HepG2 (cell line): ENCODE results near the gene PLN. TPM values are rescaled to one million over a fixed set of nuclear protein-coding genes. Genes with fewer than 3 reads are reported as not detected.

ENCODE experiments used
- ATAC-seq: fragments of 200-7000 bp; cut with Tn5 transposase; 3 replicates; pipeline ENCODE4 v1.9.1; 2020; ENCODE audit warnings: mild to moderate bottlenecking, moderate library complexity
- BruUV-seq: library from RNA; stranded (reverse); fragments of 400-500 nt; replicated peaks from 2 replicates; lab custom pipeline; 2021; lab: Mats Ljungman, UMichigan
- CTCF ChIA-PET: fragments of 300-600 bp; formaldehyde crosslinking; extraction: SDS; loops from one replicate; lab custom pipeline; 2021; ENCODE audit warnings: low total read pairs, inconsistent platforms, low intra/inter-chr PET ratio; lab: Yijun Ruan, JAX
- POLR2A ChIA-PET: fragments of 350-600 bp; sonication (Branson Sonifier 250); formaldehyde crosslinking; loops from one replicate; lab custom pipeline; 2020; ENCODE audit warnings: antibody characterized with exemption, inconsistent platforms; lab: Yijun Ruan, JAX
- DNase-seq: peaks from one replicate; pipeline ENCODE4 v3.0.0-alpha.2; 2015; ENCODE audit warnings: low spot score
- FAIRE-seq: peaks from 3 replicates; lab custom pipeline; 2011; peaks lifted over from hg19 to GRCh38; lab: Jason Lieb, UNC
- H2AFZ ChIP-seq: one replicate; pipeline ENCODE4 v1.6.1; 2011; ENCODE audit warnings: low read length, inconsistent platforms
- H3K27ac ChIP-seq: fragments of 300-600 bp; 3 replicates; pipeline ENCODE4 v1.8.0; 2011; ENCODE audit warnings: mixed run types, mild to moderate bottlenecking, mixed read lengths, low read length, inconsistent platforms; ENCODE audit not compliant: insufficient read depth; ENCODE audit errors: extremely low read length
- H3K27me3 ChIP-seq, 2 experiments: fragments of 200-600 bp in 1 of 2; 2 replicates in 1 of 2; 3 replicates in 1 of 2; pipeline versions ENCODE4 v1.6.0 to v1.8.0; 2011; ENCODE audit warnings: low read length in 2 of 2, mild to moderate bottlenecking in 2 of 2, moderate library complexity in 2 of 2, inconsistent platforms in 1 of 2; ENCODE audit not compliant: insufficient read depth in 2 of 2, control insufficient read depth in 1 of 2
- H3K36me3 ChIP-seq, 2 experiments: fragments of 200-600 bp in 1 of 2; replicated peaks in 1 of 2; 2 replicates in 1 of 2; 3 replicates in 1 of 2; pipeline versions ENCODE4 v1.5.1 to v1.8.0; 2011; ENCODE audit warnings: low read length in 2 of 2, inconsistent platforms in 1 of 2; ENCODE audit not compliant: insufficient read depth in 2 of 2, control insufficient read depth in 1 of 2
- H3K4me1 ChIP-seq: 2 replicates; pipeline ENCODE4 v1.5.1; 2012; ENCODE audit warnings: low read length, inconsistent platforms; ENCODE audit not compliant: insufficient read depth
- H3K4me2 ChIP-seq: 2 replicates; pipeline ENCODE4 v1.6.0; 2011; ENCODE audit warnings: low read depth, low read length, inconsistent platforms
- H3K4me3 ChIP-seq, 3 experiments: fragments of 200-600 bp in 1 of 3; sonication (generic), shearing (Covaris generic) in 1 of 3; replicated peaks in 1 of 3; 2 replicates each; pipeline ENCODE4 v1.5.1; 2011 to 2016; ENCODE audit warnings: low read length in 3 of 3, inconsistent platforms in 2 of 3, low read depth in 2 of 3, mild to moderate bottlenecking in 2 of 3, control low read depth in 1 of 3, mixed read lengths in 1 of 3; ENCODE audit not compliant: insufficient read depth in 1 of 3
- H3K79me2 ChIP-seq: one replicate; pipeline ENCODE4 v1.6.1; 2011; ENCODE audit warnings: low read length, inconsistent platforms; ENCODE audit not compliant: insufficient read depth
- H3K9ac ChIP-seq: 2 replicates; pipeline ENCODE4 v1.6.0; 2011; ENCODE audit warnings: mild to moderate bottlenecking, low read depth, low read length, inconsistent platforms; ENCODE audit not compliant: insufficient read depth
- H3K9me3 ChIP-seq: 2 replicates; pipeline ENCODE4 v1.5.1; 2012; ENCODE audit warnings: mild to moderate bottlenecking, low read length
- H4K20me1 ChIP-seq: 2 replicates; pipeline ENCODE4 v1.6.0; 2011; ENCODE audit warnings: inconsistent platforms, mild to moderate bottlenecking, low read length, moderate library complexity; ENCODE audit not compliant: insufficient read depth
- CBX5 ChIP-seq: sonication (generic); formaldehyde crosslinking; IDR thresholded peaks from 2 replicates; pipeline ENCODE4 v1.4.0; 2020; ENCODE audit warnings: missing genetic modification reagents, borderline replicate concordance
- ZBTB3 ChIP-seq: sonication (generic); formaldehyde crosslinking; IDR thresholded peaks from 2 replicates; pipeline ENCODE4 v1.4.0; 2020; ENCODE audit warnings: low read depth, mild to moderate bottlenecking, moderate library complexity, missing genetic modification reagents, borderline replicate concordance
- ZNF383 ChIP-seq: sonication (generic); formaldehyde crosslinking; IDR thresholded peaks from 2 replicates; pipeline ENCODE4 v1.4.0; 2020; ENCODE audit warnings: missing genetic modification reagents, mild to moderate bottlenecking, borderline replicate concordance
- WGBS: methylation state at CpG from one replicate; pipeline ENCODE4 v1.1.6; 2017; ENCODE audit warnings: low lambda C conversion rate; 5-methylcytosine and 5-hydroxymethylcytosine counted together
- in situ Hi-C: cut with HindIII; loops from 2 replicates; pipeline ENCODE4 v1.10.0; 2017; ENCODE audit warnings: low pct_unique_long_range_greater_than_20kb; ENCODE audit not compliant: extremely low pct_ligation_motif_present
- intact Hi-C: fragments of 100-400 bp; cut with micrococcal nuclease; formaldehyde crosslinking; loops from one replicate; pipeline ENCODE4 v1.10.0; 2022; ENCODE audit not compliant: unreplicated experiment
- polyA plus RNA-seq, 8 experiments: library from polyadenylated mRNA; depleted of rRNA in 3 of 8; stranded (reverse) in 7 of 8; unstranded in 1 of 8; fragments of >200 nt; fragmentation: Illumina TruSeq in 4 of 8; extraction: Trizol in 4 of 8; gene quantifications; 2 replicates each; pipeline versions ENCODE4 v1.2.1 to v1.2.3, GENCODE V29; 2011 to 2016; ENCODE audit warnings: low read depth in 4 of 8, missing spikeins in 1 of 8, mixed read lengths in 1 of 8; ENCODE audit not compliant: insufficient read depth in 1 of 8
- total RNA-seq, 5 experiments: library from RNA; depleted of rRNA; stranded (reverse); fragments of >200 nt; fragmentation: Illumina TruSeq; extraction: Trizol; gene quantifications; 2 replicates each; pipeline ENCODE4 v1.2.3, GENCODE V29; 2016; ENCODE audit warnings: low read depth in 1 of 5

PLN gene
- total and polyA plus RNA-seq, 2 of the 13 experiments (the other 11 are each of a cell fraction or from before 2014, with no cell fraction given), result not detected

- Histone ChIP-seq H3K9me3 (no peaks in the 10 kb centered on the region), H4K20me1 (no peaks in the 10 kb centered on the region; the same call in 1 of the 2 replicates), H3K36me3 (no peaks in the 10 kb centered on the region), H2AFZ (no peak overlapping the region), H3K27ac (no peak overlapping the region), H3K27me3 (no peaks in the 10 kb centered on the region), H3K79me2 (no peaks in the 10 kb centered on the region), H3K9ac (no peak overlapping the region), H3K4me2 (no peak overlapping the region), H3K4me1 (no peaks in the 10 kb centered on the region), H3K4me3 (no peak overlapping the region)
- ATAC-seq (no peak), DNase-seq (no peak), FAIRE-seq (no peak)
- CTCF ChIA-PET, result no interaction called here
- POLR2A ChIA-PET, result no interaction called here
- no peak for TF ChIP-seq ZBTB3 (CRISPR knock-in tag)
- in situ Hi-C loops (loop anchor here (25.0 kb wide), 2 partner anchors 610 to 760 kb away; no protein-coding TSS in a partner anchor), intact Hi-C loops (loop anchor here (5.0 kb wide), 1 partner anchor 1040 kb away; no protein-coding TSS in a partner anchor)
- no TSS peak for BruUV-seq
- WGBS, result 24% methylated on average over 5 of the region's 5 CpGs
These were observed 48.8 kb downstream of the PLN start for GRCh38 chr6:118596774-118597320.

GRCh38 chr6:118597636-118598035, 49.5 kb downstream of the PLN start:
- Histone ChIP-seq H3K9me3 (no peaks in the 10 kb centered on the region), H3K4me1 (no peaks in the 10 kb centered on the region), H2AFZ (no peak overlapping the region), H3K27ac (no peak overlapping the region)
- CTCF ChIA-PET, result no interaction called here
- FAIRE-seq, result no peak
- TF ChIP-seq CBX5 (CRISPR knock-in tag) (no peak), ZNF383 (CRISPR knock-in tag) (no peak)
- TF ChIP-seq, all 625 proteins: peak for 0
- DNase-seq (no peak), ATAC-seq (no peak)
- in situ Hi-C loops (loop anchor here (25.0 kb wide), 2 partner anchors 610 to 760 kb away; no protein-coding TSS in a partner anchor), intact Hi-C loops (loop anchor here (5.0 kb wide), 1 partner anchor 1040 kb away; no protein-coding TSS in a partner anchor)
- H3K79me2 ChIP-seq, result no peaks in the 10 kb centered on the region
- no TSS peak for BruUV-seq
- no peak overlapping the region for H3K4me2 ChIP-seq
- POLR2A ChIA-PET, result no interaction called here
- H3K9ac ChIP-seq, result no peak overlapping the region
- WGBS, result 16% methylated on average over 3 of the region's 3 CpGs
- no peaks in the 10 kb centered on the region for H3K27me3 ChIP-seq
- no peak overlapping the region for H3K4me3 ChIP-seq
- no peaks in the 10 kb centered on the region; the same call in 1 of the 2 replicates for H4K20me1 ChIP-seq
- no peaks in the 10 kb centered on the region for H3K36me3 ChIP-seq
